SIG-M5 treated with dmso at 0.1 percent for 504 hours (cell line): Measurements from ENCODE around the gene FOXP1.
A peak's percentile ranks its signal among the peaks of the same experiment; 100 is the strongest.

Source experiments
- DNase-seq: peaks from one replicate; lab custom pipeline; 2025; ENCODE audit not compliant: unreplicated experiment; lab: John Stamatoyannopoulos, UW

Gene FOXP1

GRCh38 chr3:71433631-71434030, 149.9 kb downstream of the FOXP1 start:
- DNase-seq = no peak

GRCh38 chr3:71432044-71432975, 151.2 kb downstream of the FOXP1 start:
- no peak for DNase-seq

GRCh38 chr3:71430941-71431552, 152.5 kb downstream of the FOXP1 start:
- no peak for DNase-seq

GRCh38 chr3:71429597-71429988, 153.9 kb downstream of the FOXP1 start:
- DNase-seq = no peak

GRCh38 chr3:71428841-71429596, 154.5 kb downstream of the FOXP1 start:
- no peak for DNase-seq

- DNase-seq = no peak
These were observed 157.9 kb downstream of the FOXP1 start for GRCh38 chr3:71425491-71426071.

GRCh38 chr3:71423151-71423906, 160.2 kb downstream of the FOXP1 start:
- no peak for DNase-seq

GRCh38 chr3:71421820-71422566, 161.5 kb downstream of the FOXP1 start:
- no peak for DNase-seq

- no peak for DNase-seq
These were observed 162.1 kb downstream of the FOXP1 start for GRCh38 chr3:71421475-71421819.

GRCh38 chr3:71419369-71419768, 164.2 kb downstream of the FOXP1 start:
- DNase-seq = no peak

GRCh38 chr3:71417791-71418190, 165.7 kb downstream of the FOXP1 start:
- no peak for DNase-seq

GRCh38 chr3:71416876-71417275, 166.7 kb downstream of the FOXP1 start:
- peak; percentile 42 for DNase-seq

GRCh38 chr3:71415681-71416122, 167.8 kb downstream of the FOXP1 start:
- DNase-seq = no peak

GRCh38 chr3:71414189-71414927, 169.2 kb downstream of the FOXP1 start:
- DNase-seq = no peak

GRCh38 chr3:71413572-71413971, 170.0 kb downstream of the FOXP1 start:
- no peak for DNase-seq

- no peak for DNase-seq
These were observed 174.2 kb downstream of the FOXP1 start for GRCh38 chr3:71409352-71409751.

- no peak for DNase-seq
These were observed 174.6 kb downstream of the FOXP1 start for GRCh38 chr3:71408903-71409302.

- DNase-seq = no peak
These were observed 175.7 kb downstream of the FOXP1 start for GRCh38 chr3:71407823-71408222.
